ENCODE measurements around the gene RBMS3.

The RBMS3 gene

GRCh38 chr3:29274667-29275066 is 6.2 kb upstream of the RBMS3 start:
- Histone ChIP-seq H3K4me3 (no peak overlapping the region), H3K27ac (no peak overlapping the region)
- no peak for DNase-seq (ENCODE audit: low spot score)
- no peak for TF ChIP-seq CTCF (IDR thresholded peaks at IDR 0.05)

- no peak for TF ChIP-seq CTCF (IDR thresholded peaks at IDR 0.05)
- no peak overlapping the region for H3K27ac ChIP-seq
- H3K4me3 ChIP-seq = no peak overlapping the region
- DNase-seq (ENCODE audit: low spot score) = no peak
Measured at GRCh38 chr3:29275309-29275708, 5.6 kb upstream of the RBMS3 start.

GRCh38 chr3:29277249-29277648 is 3.6 kb upstream of the RBMS3 start:
- no peak for DNase-seq (ENCODE audit: low spot score)
- Histone ChIP-seq H3K27ac (no peak overlapping the region), H3K4me3 (no peak overlapping the region)
- no peak for TF ChIP-seq CTCF (IDR thresholded peaks at IDR 0.05)

GRCh38 chr3:29279286-29279685 is 1.6 kb upstream of the RBMS3 start:
- Histone ChIP-seq H3K4me3 (peak overlapping the region; percentile 73), H3K27ac (peak overlapping the region; percentile 54 to 69)
- DNase-seq (ENCODE audit: low spot score) = no peak
- TF ChIP-seq CTCF (IDR thresholded peaks at IDR 0.05) = no peak

- H3K4me3 ChIP-seq = peak overlapping the region; percentile 73
- DNase-seq (ENCODE audit: low spot score) = no peak
- H3K27ac ChIP-seq = peak overlapping the region; percentile 54 to 69
- no peak for TF ChIP-seq CTCF (IDR thresholded peaks at IDR 0.05)
Measured at GRCh38 chr3:29279806-29280205, 1.1 kb upstream of the RBMS3 start.

GRCh38 chr3:29281094-29281343 is 148 bp downstream of the RBMS3 start:
- DNase-seq (ENCODE audit: low spot score) = no peak
- H3K27ac ChIP-seq = peak overlapping the region; percentile 54 to 86
- no peak for TF ChIP-seq CTCF (IDR thresholded peaks at IDR 0.05)

GRCh38 chr3:29281344-29282241 is 722 bp downstream of the RBMS3 start:
- Histone ChIP-seq H3K4me3 (peak overlapping the region; percentile 85), H3K27ac (peak overlapping the region; percentile 54 to 86)
- DNase-seq (ENCODE audit: low spot score) = no peak
- TF ChIP-seq CTCF (IDR thresholded peaks at IDR 0.05) = no peak

More at GRCh38 chr3:29281094-29281343, 148 bp downstream of the RBMS3 start:
- H3K4me3 ChIP-seq = peak overlapping the region; percentile 85

Measured in coronary artery (tissue), 2 donors.